WTC11 (cell line): ENCODE data around the gene CGNL1. TPM values are rescaled to one million over a fixed set of nuclear protein-coding genes. Genes with fewer than 3 reads are reported as not detected.

Experiments
- ATAC-seq: fragments of 200-7000 bp; cut with Tn5 transposase; 2 replicates; pipeline ENCODE4 v1.10.0; 2021; ENCODE audit warnings: mild to moderate bottlenecking, moderate library complexity
- CTCF ChIA-PET: fragments of 300-600 bp; sonication (Branson Sonifier 250); formaldehyde crosslinking; loops from one replicate; lab custom pipeline; 2021; ENCODE audit warnings: antibody characterized with exemption; lab: Charles Lee
- POLR2A ChIA-PET: fragments of 350-600 bp; sonication (Branson Sonifier 250); formaldehyde crosslinking; loops from one replicate; lab custom pipeline; 2021; ENCODE audit warnings: antibody characterized with exemption; lab: Charles Lee
- DNase-seq: peaks from one replicate; pipeline ENCODE4 v3.0.0; 2021; ENCODE audit warnings: low spot score
- H3K27ac Mint-ChIP-seq: 2 replicates; pipeline ENCODE4 v1.8.0; 2021; ENCODE audit warnings: mixed read lengths
- H3K27me3 Mint-ChIP-seq: 2 replicates; pipeline ENCODE4 v1.8.0; 2021; ENCODE audit warnings: low read depth, mild to moderate bottlenecking, moderate library complexity, mixed read lengths
- H3K36me3 Mint-ChIP-seq: 2 replicates; pipeline ENCODE4 v1.8.0; 2021; ENCODE audit warnings: mixed read lengths
- H3K4me1 Mint-ChIP-seq: 2 replicates; pipeline ENCODE4 v1.8.0; 2022; ENCODE audit warnings: mixed read lengths
- H3K4me3 Mint-ChIP-seq: 2 replicates; pipeline ENCODE4 v1.8.0; 2021; ENCODE audit warnings: mild to moderate bottlenecking, moderate library complexity, mixed read lengths
- H3K9me3 Mint-ChIP-seq: 2 replicates; pipeline ENCODE4 v1.8.0; 2021; ENCODE audit warnings: mixed read lengths
- CREM ChIP-seq: sonication (generic); formaldehyde crosslinking; IDR thresholded peaks from 2 replicates; pipeline ENCODE4 v1.8.1; 2022; ENCODE audit warnings: mild to moderate bottlenecking, missing genetic modification reagents, moderate library complexity
- ETV6 ChIP-seq: sonication (generic); formaldehyde crosslinking; IDR thresholded peaks from 2 replicates; pipeline ENCODE4 v1.8.1; 2022; ENCODE audit warnings: mild to moderate bottlenecking, missing genetic modification reagents
- KAT7 ChIP-seq: sonication (generic); formaldehyde crosslinking; IDR thresholded peaks from 2 replicates; pipeline ENCODE4 v1.8.1; 2023; ENCODE audit warnings: missing genetic modification reagents, mild to moderate bottlenecking, borderline replicate concordance
- MXD4 ChIP-seq: fragments of 250-450 bp; sonication (Bioruptor Pico); IDR thresholded peaks from 2 replicates; pipeline ENCODE4 v1.8.0; 2021; ENCODE audit warnings: mild to moderate bottlenecking, moderate library complexity, borderline replicate concordance
- NFATC4 ChIP-seq: fragments of 250-450 bp; sonication (Bioruptor Pico); IDR thresholded peaks from 2 replicates; pipeline ENCODE4 v1.9.0; 2021; ENCODE audit warnings: mild to moderate bottlenecking
- NR2C2 ChIP-seq: sonication (generic); formaldehyde crosslinking; IDR thresholded peaks from 2 replicates; pipeline ENCODE4 v1.8.0; 2022; ENCODE audit warnings: mild to moderate bottlenecking, missing genetic modification reagents
- RELA ChIP-seq: sonication (generic); formaldehyde crosslinking; IDR thresholded peaks from 2 replicates; pipeline ENCODE4 v1.8.1; 2022; ENCODE audit warnings: missing genetic modification reagents, mild to moderate bottlenecking, borderline replicate concordance
- RORB ChIP-seq: fragments of 250-450 bp; sonication (Bioruptor Pico); IDR thresholded peaks from 2 replicates; pipeline ENCODE4 v1.9.0; 2021; ENCODE audit warnings: mild to moderate bottlenecking
- TEAD4 ChIP-seq: sonication (generic); formaldehyde crosslinking; IDR thresholded peaks from 2 replicates; pipeline ENCODE4 v1.8.0; 2022; ENCODE audit warnings: mild to moderate bottlenecking, missing genetic modification reagents
- ZNF121 ChIP-seq: sonication (generic); formaldehyde crosslinking; IDR thresholded peaks from 2 replicates; pipeline ENCODE4 v1.8.0; 2023; ENCODE audit warnings: missing genetic modification reagents
- ZNF219 ChIP-seq: sonication (generic); formaldehyde crosslinking; IDR thresholded peaks from 2 replicates; pipeline ENCODE4 v1.8.0; 2023; ENCODE audit warnings: missing genetic modification reagents, mild to moderate bottlenecking, borderline replicate concordance
- ZNF396 ChIP-seq: fragments of 250-450 bp; sonication (Bioruptor Pico); IDR thresholded peaks from 2 replicates; pipeline ENCODE4 v1.8.0; 2021; ENCODE audit warnings: mild to moderate bottlenecking, moderate library complexity, borderline replicate concordance
- ZNF671 ChIP-seq: fragments of 250-450 bp; sonication (Bioruptor Pico); IDR thresholded peaks from 2 replicates; pipeline ENCODE4 v1.8.0; 2021; ENCODE audit warnings: mild to moderate bottlenecking
- total RNA-seq: library from RNA; stranded (reverse); gene quantifications from 3 replicates; pipeline ENCODE4 v1.2.3, GENCODE V29; 2021
- TF ChIP-seq, protein P1 (sequence below): sonication (generic); formaldehyde crosslinking; IDR thresholded peaks from 2 replicates; pipeline ENCODE4 v1.8.1; 2023; ENCODE audit warnings: mild to moderate bottlenecking, missing genetic modification reagents
- TF ChIP-seq, protein P2 (sequence below): fragments of 250-450 bp; sonication (Bioruptor Pico); IDR thresholded peaks from 2 replicates; pipeline ENCODE4 v1.9.0; 2021; ENCODE audit warnings: mild to moderate bottlenecking, borderline replicate concordance
- TF ChIP-seq, protein P3 (sequence below): fragments of 250-450 bp; sonication (Bioruptor Pico); conservative IDR thresholded peaks from 2 replicates; pipeline ENCODE4 v1.9.0; 2021; ENCODE audit warnings: mild to moderate bottlenecking

The CGNL1 gene
- total RNA-seq, 1 experiment from 2014 or later = 57.3 TPM

DNA sequence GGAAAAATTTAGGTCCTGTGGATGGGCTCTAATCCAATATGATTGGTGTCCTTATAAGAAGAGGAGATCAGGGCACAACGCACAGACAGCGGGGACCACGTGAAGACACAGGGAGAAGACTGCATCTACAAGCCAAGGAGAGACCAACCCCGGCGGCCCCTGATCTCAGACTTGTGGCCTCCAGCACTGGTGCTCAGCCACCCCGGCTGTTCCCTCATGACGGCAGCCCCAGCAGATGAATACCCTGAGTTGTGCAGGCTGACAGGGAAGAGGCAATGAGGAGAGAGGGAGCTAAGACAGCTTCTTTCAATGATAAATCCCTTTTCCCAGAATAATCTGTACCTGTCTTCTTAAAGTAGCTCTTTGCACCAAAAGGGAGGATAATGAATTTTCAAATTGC, 33.3 kb upstream of the CGNL1 start (continued):
- TF ChIP-seq MXD4 (CRISPR knock-in tag) (no peak), TEAD4 (CRISPR knock-in tag) (no peak), ZNF219 (no peak)

DNA sequence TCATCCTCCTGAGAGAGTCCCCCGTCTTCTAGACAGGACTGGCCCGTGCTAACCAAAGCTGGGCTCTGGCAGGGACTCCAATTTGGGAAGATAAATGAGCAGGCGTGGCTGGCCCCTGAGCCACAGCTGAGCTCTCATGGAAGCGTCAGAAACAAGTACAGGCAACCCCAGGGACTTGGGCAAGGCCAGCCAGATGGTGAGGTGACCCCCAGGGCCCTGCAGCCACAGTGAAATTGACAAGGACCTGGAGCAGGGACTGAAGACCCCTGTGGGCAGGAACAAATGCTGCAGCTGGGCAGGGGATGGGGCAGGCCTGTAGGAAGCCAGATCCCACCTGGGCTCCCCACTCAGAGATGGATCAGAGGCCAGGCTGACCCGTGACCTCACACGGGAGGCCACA, 32.8 kb upstream of the CGNL1 start:
- no peak for DNase-seq
- no peak overlapping the region for H3K27ac Mint-ChIP-seq
- TF ChIP-seq ETV6 (CRISPR knock-in tag) = no peak
- no peak for TF ChIP-seq NFATC4
- peak; percentile 78; the same call in 1 of the 2 replicates for TF ChIP-seq ZNF121 (CRISPR knock-in tag)
- TF ChIP-seq, protein P1, sequence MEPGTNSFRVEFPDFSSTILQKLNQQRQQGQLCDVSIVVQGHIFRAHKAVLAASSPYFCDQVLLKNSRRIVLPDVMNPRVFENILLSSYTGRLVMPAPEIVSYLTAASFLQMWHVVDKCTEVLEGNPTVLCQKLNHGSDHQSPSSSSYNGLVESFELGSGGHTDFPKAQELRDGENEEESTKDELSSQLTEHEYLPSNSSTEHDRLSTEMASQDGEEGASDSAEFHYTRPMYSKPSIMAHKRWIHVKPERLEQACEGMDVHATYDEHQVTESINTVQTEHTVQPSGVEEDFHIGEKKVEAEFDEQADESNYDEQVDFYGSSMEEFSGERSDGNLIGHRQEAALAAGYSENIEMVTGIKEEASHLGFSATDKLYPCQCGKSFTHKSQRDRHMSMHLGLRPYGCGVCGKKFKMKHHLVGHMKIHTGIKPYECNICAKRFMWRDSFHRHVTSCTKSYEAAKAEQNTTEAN (CRISPR knock-in tag) = no peak

DNA sequence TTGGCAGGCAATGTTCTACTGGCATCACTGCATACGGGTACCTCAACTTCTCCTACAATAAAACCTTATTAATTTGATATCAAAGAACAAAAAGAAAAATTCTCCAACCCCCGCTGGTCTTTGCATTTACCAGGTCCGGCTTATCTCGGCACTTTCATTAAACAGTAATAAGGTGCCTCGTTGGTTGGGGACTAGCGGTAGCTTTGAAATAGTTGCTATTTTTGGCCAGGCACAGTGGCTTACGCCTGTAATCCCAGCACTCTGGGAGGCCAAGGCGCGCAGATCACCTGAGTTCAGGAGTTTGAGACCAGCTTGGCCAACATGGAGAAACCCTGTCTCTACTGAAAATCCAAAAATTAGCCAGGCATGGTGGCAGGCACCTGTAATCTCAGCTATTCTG, 32.0 kb upstream of the CGNL1 start:
- no peak for ATAC-seq
- Mint-ChIP-seq H3K36me3 (peaks cover 9% of the 10 kb centered on the region), H3K27ac (no peak overlapping the region), H3K4me3 (no peak overlapping the region), H3K27me3 (no peaks in the 10 kb centered on the region), H3K4me1 (peaks cover 12% of the 10 kb centered on the region), H3K9me3 (peaks cover 17% of the 10 kb centered on the region)
- ChIA-PET CTCF (interaction anchor here (1.2 to 6.9 kb wide), 8 partner anchors 9 to 216 kb away, joined by 3 to 140 read pairs (median 6); no protein-coding TSS in a partner anchor), POLR2A (no interaction called here)
- no peak for TF ChIP-seq MXD4 (CRISPR knock-in tag)
- TF ChIP-seq KAT7 (CRISPR knock-in tag) = no peak
- no peak for DNase-seq

More for the DNA sequence above, 32.8 kb upstream of the CGNL1 start:
- CTCF ChIA-PET = interaction anchor here (0.6 to 6.9 kb wide), 11 partner anchors 9 to 203 kb away, joined by 3 to 140 read pairs (median 4); partner anchors contain the start of gene CGNL1
- Mint-ChIP-seq H3K4me3 (no peak overlapping the region), H3K4me1 (peaks cover 15% of the 10 kb centered on the region), H3K27me3 (no peaks in the 10 kb centered on the region), H3K36me3 (peaks cover 9% of the 10 kb centered on the region), H3K9me3 (peaks cover 12% of the 10 kb centered on the region)
- no peak; the same call in 1 of the 2 replicates for ATAC-seq
- POLR2A ChIA-PET = no interaction called here

DNA sequence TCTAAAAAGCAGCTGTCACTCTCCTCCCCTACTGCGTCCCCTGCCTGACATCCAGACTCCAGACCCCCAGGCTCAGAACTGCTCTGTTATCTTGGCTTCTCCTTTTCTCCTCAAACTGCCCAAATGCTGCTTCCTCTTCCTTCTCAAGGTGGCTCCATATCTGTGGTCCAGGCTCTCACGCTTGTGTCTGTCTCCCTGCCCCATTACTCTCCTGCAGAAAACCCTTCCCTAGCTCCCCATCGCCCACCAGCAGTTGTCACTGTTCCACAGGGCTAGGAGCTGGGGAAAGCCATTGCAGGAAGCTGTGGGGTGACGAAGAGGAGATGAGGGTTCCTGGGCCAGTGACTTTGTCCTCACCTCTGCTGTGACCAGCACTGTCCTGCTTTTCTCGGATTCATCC, 30.7 kb upstream of the CGNL1 start:
- H3K4me1 Mint-ChIP-seq = peaks cover 12% of the 10 kb centered on the region
- H3K27ac Mint-ChIP-seq = no peak overlapping the region
- H3K4me3 Mint-ChIP-seq = no peak overlapping the region
- H3K27me3 Mint-ChIP-seq = no peaks in the 10 kb centered on the region
- H3K9me3 Mint-ChIP-seq = peaks cover 17% of the 10 kb centered on the region
- CTCF ChIA-PET = interaction anchor here (0.6 to 5.2 kb wide), 43 partner anchors 11 to 500 kb away, joined by 3 to 140 read pairs (median 5); partner anchors contain the start of gene CGNL1
- peak; percentile 62 for DNase-seq
- H3K36me3 Mint-ChIP-seq = peaks cover 9% of the 10 kb centered on the region
- TF ChIP-seq, protein P2, sequence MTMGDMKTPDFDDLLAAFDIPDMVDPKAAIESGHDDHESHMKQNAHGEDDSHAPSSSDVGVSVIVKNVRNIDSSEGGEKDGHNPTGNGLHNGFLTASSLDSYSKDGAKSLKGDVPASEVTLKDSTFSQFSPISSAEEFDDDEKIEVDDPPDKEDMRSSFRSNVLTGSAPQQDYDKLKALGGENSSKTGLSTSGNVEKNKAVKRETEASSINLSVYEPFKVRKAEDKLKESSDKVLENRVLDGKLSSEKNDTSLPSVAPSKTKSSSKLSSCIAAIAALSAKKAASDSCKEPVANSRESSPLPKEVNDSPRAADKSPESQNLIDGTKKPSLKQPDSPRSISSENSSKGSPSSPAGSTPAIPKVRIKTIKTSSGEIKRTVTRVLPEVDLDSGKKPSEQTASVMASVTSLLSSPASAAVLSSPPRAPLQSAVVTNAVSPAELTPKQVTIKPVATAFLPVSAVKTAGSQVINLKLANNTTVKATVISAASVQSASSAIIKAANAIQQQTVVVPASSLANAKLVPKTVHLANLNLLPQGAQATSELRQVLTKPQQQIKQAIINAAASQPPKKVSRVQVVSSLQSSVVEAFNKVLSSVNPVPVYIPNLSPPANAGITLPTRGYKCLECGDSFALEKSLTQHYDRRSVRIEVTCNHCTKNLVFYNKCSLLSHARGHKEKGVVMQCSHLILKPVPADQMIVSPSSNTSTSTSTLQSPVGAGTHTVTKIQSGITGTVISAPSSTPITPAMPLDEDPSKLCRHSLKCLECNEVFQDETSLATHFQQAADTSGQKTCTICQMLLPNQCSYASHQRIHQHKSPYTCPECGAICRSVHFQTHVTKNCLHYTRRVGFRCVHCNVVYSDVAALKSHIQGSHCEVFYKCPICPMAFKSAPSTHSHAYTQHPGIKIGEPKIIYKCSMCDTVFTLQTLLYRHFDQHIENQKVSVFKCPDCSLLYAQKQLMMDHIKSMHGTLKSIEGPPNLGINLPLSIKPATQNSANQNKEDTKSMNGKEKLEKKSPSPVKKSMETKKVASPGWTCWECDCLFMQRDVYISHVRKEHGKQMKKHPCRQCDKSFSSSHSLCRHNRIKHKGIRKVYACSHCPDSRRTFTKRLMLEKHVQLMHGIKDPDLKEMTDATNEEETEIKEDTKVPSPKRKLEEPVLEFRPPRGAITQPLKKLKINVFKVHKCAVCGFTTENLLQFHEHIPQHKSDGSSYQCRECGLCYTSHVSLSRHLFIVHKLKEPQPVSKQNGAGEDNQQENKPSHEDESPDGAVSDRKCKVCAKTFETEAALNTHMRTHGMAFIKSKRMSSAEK (CRISPR knock-in tag) = no peak
- TF ChIP-seq ZNF121 (CRISPR knock-in tag) = peak; percentile 91
- TF ChIP-seq RELA = no peak
- 0 out of 2 replicates have a peak, but pooled peaks have one; percentile 39 for TF ChIP-seq ZNF396 (CRISPR knock-in tag)
- TF ChIP-seq, all 79 proteins: peak for 2
- peak; percentile 89 for ATAC-seq
- POLR2A ChIA-PET = interaction anchor here (1.0 to 1.2 kb wide), 2 partner anchors 19 to 182 kb away, joined by 3 read pairs; no protein-coding TSS in a partner anchor

DNA sequence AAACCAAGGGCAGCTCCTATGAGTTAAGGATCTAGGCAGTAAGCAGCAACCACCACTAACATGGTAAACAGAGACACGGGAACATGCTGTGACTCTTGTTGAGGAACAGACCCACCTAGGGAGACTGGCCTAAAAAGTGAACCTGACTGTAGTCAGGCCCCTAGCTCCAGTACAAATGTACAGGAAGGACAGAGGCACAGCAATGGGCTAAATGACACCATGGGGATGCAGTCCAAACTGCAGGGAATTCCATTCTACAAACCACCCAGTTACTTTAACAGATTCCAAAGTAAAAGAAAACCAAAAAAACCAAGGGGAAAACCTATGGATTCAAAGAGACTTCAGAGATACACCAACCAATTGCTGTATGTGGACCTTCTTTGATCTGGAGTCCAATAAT, 28.2 kb upstream of the CGNL1 start:
- Mint-ChIP-seq H3K9me3 (peaks cover 17% of the 10 kb centered on the region), H3K27ac (no peak overlapping the region), H3K4me3 (no peak overlapping the region), H3K27me3 (peaks cover 5% of the 10 kb centered on the region), H3K4me1 (peaks cover 23% of the 10 kb centered on the region), H3K36me3 (peaks cover 9% of the 10 kb centered on the region)
- no peak for DNase-seq
- ChIA-PET POLR2A (interaction anchor here (1.1 kb wide), 1 partner anchor 9 kb away, joined by 3 read pairs; no protein-coding TSS in a partner anchor), CTCF (interaction anchor here (1.6 to 3.9 kb wide), 4 partner anchors 16 to 194 kb away, joined by 3 to 32 read pairs (median 19); no protein-coding TSS in a partner anchor)
- no peak for ATAC-seq
- TF ChIP-seq, protein P1 (CRISPR knock-in tag) = no peak
- TF ChIP-seq RORB = no peak
- no peak for TF ChIP-seq ZNF671 (CRISPR knock-in tag)
- no peak for TF ChIP-seq NR2C2 (CRISPR knock-in tag)
- TF ChIP-seq, protein P3, sequence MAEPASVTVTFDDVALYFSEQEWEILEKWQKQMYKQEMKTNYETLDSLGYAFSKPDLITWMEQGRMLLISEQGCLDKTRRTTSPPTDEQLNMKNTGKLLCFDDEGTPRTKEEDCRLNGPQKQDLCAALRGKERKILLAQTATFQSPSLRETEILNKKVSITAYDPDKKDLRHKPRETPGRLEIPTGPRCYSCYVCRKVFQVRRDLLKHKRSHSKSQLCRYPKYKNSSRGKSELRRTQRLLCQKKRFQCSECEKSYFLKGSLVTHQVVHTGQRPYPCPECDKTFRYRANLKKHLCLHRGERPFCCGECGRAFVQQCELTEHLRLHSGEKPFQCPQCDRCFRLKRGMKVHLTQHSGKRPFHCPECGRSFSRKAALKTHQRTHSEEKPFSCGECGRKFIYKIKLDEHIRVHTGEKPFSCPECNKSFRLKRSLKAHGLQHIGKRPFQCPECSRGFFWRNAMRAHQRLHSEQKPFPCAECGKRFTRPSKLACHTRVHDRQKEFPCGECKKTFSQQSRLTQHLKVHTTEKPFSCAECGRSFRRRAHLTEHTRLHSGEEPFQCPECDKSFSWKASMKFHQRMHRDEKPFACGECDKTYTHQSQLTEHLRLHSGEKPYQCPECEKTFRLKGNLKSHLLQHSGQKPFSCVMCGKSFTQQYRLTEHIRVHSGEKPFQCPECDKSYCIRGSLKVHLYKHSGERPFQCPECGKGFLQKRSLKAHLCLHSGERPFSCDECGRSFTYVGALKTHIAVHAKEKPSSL (CRISPR knock-in tag) = no peak
- no peak for TF ChIP-seq CREM (CRISPR knock-in tag)
- no peak for TF ChIP-seq MXD4 (CRISPR knock-in tag)
